Prostate gland (tissue), 2 donors: ENCODE measurements around the gene ASPHD1.

ENCODE experiments used
- CTCF ChIP-seq, 4 experiments: fragments of 200-600 bp in 2 of 4; fragments of 450-650 bp in 2 of 4; sonication (generic) in 2 of 4; IDR thresholded peaks; 1 replicate in 3 of 4; 2 replicates in 1 of 4; pipeline ENCODE4 v1.5.1; 2016 to 2019; ENCODE audit warnings: antibody characterized with exemption in 4 of 4, mild to moderate bottlenecking in 2 of 4, moderate library complexity in 2 of 4
- POLR2A ChIP-seq: fragments of 450-650 bp; IDR thresholded peaks from one replicate; pipeline ENCODE4 v1.6.1; 2016; ENCODE audit warnings: antibody characterized with exemption, mild to moderate bottlenecking
- POLR2AphosphoS5 ChIP-seq: sonication (generic); formaldehyde crosslinking; IDR thresholded peaks from one replicate; pipeline ENCODE4 v1.6.1; 2017; ENCODE audit warnings: antibody characterized with exemption

- TF ChIP-seq CTCF (IDR thresholded peaks at IDR 0.05) (no peak), POLR2A (no peak), POLR2AphosphoS5 (peak; percentile 26)
These were observed 47.6 kb upstream of the ASPHD1 start for GRCh38 chr16:29852654-29853053.
